GM08714 (cell line): Measurements from ENCODE around the gene TMC4.
A peak's percentile ranks its signal among the peaks of the same experiment; 100 is the strongest.
"Not testable (repeated sequence)": the region's sequence is repeated elsewhere in the genome, so short reads cannot be mapped to it uniquely, and the experiment has no call there.

Experiments
- H3K4me3 ChIP-seq: fragments of 200-500 bp; sonication (Bioruptor generic); 2 replicates; pipeline ENCODE4 v1.5.1; 2014; ENCODE audit warnings: mild to moderate bottlenecking, low read length, inconsistent platforms
- ZNF274 ChIP-seq: IDR thresholded peaks from 2 replicates; pipeline ENCODE4 v1.6.1; 2012; ENCODE audit warnings: mild to moderate bottlenecking, low read depth, low read length

TMC4 gene

GRCh38 chr19:54207983-54208783 is 35.2 kb upstream of the TMC4 start:
- no peak for TF ChIP-seq ZNF274
- H3K4me3 ChIP-seq, result no peak overlapping the region

GRCh38 chr19:54207676-54207982 is 34.7 kb upstream of the TMC4 start:
- H3K4me3 ChIP-seq, result no peak overlapping the region; the same call in 1 of the 2 replicates
- no peak for TF ChIP-seq ZNF274

GRCh38 chr19:54207193-54207592 is 34.2 kb upstream of the TMC4 start:
- not testable (repeated sequence) for H3K4me3 ChIP-seq

GRCh38 chr19:54206831-54207177 is 33.8 kb upstream of the TMC4 start:
- no peak overlapping the region; the same call in 1 of the 2 replicates for H3K4me3 ChIP-seq
- TF ChIP-seq ZNF274, result no peak

GRCh38 chr19:54206030-54206830 is 33.3 kb upstream of the TMC4 start:
- no peak overlapping the region; the same call in 1 of the 2 replicates for H3K4me3 ChIP-seq
- no peak for TF ChIP-seq ZNF274

GRCh38 chr19:54204767-54205468 is 32.0 kb upstream of the TMC4 start:
- no peak overlapping the region for H3K4me3 ChIP-seq
- no peak for TF ChIP-seq ZNF274

- no peak for TF ChIP-seq ZNF274
- peak overlapping the region; percentile 97; the same call in 1 of the 2 replicates for H3K4me3 ChIP-seq
Measured at GRCh38 chr19:54203151-54203611, 30.2 kb upstream of the TMC4 start.

GRCh38 chr19:54201980-54202379 is 29.0 kb upstream of the TMC4 start:
- no peak for TF ChIP-seq ZNF274
- H3K4me3 ChIP-seq, result peak overlapping the region; percentile 97

- TF ChIP-seq ZNF274, result no peak
- H3K4me3 ChIP-seq, result peak overlapping the region; percentile 97
Measured at GRCh38 chr19:54201172-54201701, 28.3 kb upstream of the TMC4 start.

GRCh38 chr19:54199401-54199800 is 26.4 kb upstream of the TMC4 start:
- TF ChIP-seq ZNF274, result no peak
- no peak overlapping the region for H3K4me3 ChIP-seq

- TF ChIP-seq ZNF274, result no peak
- H3K4me3 ChIP-seq, result no peak overlapping the region
Measured at GRCh38 chr19:54197121-54197520, 24.2 kb upstream of the TMC4 start.

GRCh38 chr19:54196536-54196935 is 23.6 kb upstream of the TMC4 start:
- no peak for TF ChIP-seq ZNF274
- no peak overlapping the region for H3K4me3 ChIP-seq

- not testable (repeated sequence) for H3K4me3 ChIP-seq
Measured at GRCh38 chr19:54194463-54194862, 21.5 kb upstream of the TMC4 start.

- H3K4me3 ChIP-seq, result no peak overlapping the region
- TF ChIP-seq ZNF274, result no peak
Measured at GRCh38 chr19:54193011-54193410, 20.1 kb upstream of the TMC4 start.
